Dermis microvascular lymphatic vessel endothelial cell (primary cell): ENCODE data around the gene HM13. TPM values are rescaled to one million over a fixed set of nuclear protein-coding genes. Genes with fewer than 3 reads are reported as not detected.
A peak's percentile ranks its signal among the peaks of the same experiment; 100 is the strongest.
"Not testable (repeated sequence)": the region's sequence is repeated elsewhere in the genome, so short reads cannot be mapped to it uniquely, and the experiment has no call there.

Experiments used
- DNase-seq, 2 donors: peaks; one replicate each; pipeline versions ENCODE4 v3.0.0 to v3.0.0-alpha.2; 2010; ENCODE audit warnings: low read depth in 2 of 2
- total RNA-seq: library from RNA; depleted of rRNA; stranded (reverse); fragments of >200 nt; gene quantifications from 2 replicates; pipeline ENCODE4 v1.2.1, GENCODE V29; 2014

Gene HM13
- total RNA-seq, 1 donor from 2014 or later: 31.1 TPM

DNA sequence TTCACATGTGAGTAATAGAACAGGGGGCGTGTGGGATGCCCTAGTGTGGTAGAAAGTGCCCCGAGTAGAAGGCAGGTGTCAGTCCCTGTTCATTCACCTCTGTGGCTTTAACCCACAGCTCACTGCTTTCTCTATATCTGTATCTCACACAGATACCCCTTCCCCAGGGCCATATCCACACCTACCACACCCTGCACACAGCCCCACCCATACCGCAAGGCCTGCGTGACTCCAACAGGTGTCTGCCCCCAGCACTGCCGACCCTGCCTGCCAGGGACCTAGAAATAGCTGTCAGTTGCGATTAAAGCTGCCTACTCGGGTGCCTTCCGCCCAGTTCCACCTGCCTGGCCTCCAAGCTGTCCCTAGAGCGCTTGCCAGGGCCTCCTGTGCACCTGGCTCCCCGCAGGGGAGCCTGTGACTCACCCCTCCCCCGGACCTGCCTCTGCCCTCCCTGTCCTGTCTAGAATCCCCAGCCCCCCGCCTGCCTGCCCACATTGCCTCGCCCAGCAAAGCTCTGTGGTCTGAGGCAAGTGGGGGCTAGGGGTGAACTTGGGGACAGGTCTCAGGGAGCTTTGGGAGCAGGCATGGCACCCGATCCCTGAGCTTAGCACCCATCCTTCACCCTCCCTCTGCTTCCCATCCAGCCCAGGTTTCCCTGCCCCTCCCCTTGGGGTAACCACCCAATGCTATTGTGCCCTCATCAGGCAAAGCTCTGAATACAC, 52.6 kb downstream of the HM13 start:
- no peak for DNase-seq

DNA sequence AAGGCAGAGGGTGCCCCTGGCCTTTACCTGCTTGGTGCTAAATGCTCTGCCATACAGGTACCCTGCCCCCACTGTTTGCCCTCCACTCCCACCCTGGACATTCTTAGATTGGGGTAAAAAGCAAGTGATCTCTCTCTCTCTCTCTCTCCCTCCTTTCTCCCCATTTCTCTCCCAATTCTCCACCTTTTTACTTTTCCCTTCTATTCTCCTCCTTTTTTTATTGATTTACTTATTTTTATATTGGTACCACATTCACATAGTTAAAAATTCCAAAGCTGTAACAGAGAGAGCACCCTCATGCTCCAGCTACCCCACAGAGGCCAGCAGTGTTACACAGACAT, 53.1 kb downstream of the HM13 start:
- no peak for DNase-seq

DNA sequence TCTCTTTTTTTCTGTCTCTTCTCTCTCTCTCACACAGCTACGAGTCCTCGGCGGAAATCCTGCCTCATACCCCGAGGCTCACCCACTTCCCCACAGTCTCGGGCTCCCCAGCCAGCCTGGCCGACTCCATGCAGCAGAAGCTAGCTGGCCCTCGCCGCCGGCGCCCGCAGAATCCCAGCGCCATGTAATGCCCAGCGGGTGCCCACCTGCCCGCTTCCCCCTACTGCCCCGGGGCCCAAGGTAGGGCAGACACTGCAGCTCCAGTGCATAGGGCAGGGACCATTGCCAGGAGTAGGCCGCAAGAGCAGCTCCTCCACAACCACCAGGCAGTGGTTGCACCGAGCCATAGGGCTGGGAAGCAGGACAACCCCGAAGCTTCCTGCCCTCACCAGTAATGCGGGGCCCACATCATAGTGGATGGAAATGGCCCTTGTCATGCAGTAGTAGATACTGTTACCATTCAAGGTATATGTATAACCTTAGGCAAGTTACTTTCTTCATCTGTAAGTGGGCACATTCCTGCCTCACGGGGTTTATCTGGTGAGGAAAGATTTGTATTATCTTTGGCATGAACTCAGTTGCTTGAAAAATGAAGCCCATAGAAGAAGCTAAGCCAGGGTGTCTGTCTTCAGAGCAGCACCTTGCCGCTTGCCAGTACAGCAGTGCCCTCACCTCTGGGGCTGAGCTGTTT, 53.9 kb downstream of the HM13 start:
- DNase-seq: no peak

DNA sequence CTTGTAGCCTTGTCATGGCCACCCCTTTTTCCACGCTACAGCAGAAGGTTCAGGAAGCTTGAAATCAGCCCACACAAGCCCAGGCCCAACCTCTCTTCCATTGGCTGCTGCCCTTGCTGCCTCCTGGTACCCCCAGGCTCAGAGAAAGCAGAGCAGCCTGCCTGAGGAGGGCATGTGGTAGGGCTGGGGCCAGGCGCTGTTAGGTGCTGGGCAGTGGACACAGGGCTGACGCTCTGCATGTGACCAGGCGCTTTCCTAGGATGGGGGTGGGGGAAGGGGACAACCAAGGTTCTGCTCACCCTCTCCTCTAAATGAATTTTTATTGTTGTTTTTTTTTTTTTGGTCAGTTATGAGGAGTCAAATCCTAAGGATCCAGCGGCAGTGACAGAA, 54.5 kb downstream of the HM13 start:
- DNase-seq: no peak

DNA sequence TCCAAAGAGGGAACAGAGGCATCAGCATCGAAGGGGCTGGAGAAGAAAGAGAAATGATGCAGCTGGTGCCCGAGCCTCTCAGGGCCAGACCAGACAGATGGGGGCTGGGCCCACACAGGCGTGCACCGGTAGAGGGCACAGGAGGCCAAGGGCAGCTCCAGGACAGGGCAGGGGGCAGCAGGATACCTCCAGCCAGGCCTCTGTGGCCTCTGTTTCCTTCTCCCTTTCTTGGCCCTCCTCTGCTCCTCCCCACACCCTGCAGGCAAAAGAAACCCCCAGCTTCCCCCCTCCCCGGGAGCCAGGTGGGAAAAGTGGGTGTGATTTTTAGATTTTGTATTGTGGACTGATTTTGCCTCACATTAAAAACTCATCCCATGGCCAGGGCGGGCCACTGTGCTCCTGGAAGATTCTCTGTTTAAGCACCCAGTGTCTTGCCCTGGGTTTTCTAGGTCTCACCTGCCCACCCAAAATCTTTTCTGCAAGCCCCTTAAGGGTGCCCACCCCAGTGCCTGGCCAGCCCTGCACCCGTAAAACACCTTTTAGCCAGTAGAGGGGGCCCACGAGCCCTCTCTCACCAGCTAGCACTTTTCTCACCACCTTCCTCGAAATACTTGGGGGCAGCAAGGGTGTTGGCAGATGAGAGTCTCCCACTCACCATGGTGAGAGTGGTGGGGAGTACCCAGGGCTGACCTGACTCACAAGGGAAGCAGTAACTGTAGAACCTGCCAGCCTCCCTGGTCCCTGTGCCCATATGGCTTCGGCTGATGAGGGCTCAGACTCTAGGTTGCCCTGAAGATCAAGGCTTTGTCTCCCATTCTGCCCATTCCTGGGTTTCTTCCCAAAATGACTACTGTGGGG, 55.1 kb downstream of the HM13 start:
- DNase-seq: peak in 1 of 2 donors; percentile 58

DNA sequence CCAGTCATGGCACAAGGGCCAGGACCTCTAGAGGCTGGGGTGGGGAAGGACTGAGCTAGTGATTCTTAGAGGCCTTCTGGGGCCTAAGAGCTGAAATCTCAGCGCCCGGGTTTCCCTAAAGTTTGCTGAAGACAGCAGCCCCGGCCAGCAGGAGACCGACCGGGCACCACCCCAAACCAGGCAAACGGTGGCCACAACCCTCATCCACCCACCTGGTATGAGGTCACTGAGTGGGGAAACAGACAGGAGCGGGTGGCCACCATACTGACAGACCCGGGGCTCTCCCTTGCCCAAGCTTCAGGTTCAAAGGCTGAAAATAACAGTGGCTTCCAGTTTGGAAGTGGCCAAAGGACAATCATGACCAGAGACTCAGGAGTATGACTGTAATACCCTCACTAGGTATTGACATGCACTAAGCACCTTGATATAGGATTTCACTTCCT, 55.8 kb downstream of the HM13 start:
- no peak for DNase-seq

DNA sequence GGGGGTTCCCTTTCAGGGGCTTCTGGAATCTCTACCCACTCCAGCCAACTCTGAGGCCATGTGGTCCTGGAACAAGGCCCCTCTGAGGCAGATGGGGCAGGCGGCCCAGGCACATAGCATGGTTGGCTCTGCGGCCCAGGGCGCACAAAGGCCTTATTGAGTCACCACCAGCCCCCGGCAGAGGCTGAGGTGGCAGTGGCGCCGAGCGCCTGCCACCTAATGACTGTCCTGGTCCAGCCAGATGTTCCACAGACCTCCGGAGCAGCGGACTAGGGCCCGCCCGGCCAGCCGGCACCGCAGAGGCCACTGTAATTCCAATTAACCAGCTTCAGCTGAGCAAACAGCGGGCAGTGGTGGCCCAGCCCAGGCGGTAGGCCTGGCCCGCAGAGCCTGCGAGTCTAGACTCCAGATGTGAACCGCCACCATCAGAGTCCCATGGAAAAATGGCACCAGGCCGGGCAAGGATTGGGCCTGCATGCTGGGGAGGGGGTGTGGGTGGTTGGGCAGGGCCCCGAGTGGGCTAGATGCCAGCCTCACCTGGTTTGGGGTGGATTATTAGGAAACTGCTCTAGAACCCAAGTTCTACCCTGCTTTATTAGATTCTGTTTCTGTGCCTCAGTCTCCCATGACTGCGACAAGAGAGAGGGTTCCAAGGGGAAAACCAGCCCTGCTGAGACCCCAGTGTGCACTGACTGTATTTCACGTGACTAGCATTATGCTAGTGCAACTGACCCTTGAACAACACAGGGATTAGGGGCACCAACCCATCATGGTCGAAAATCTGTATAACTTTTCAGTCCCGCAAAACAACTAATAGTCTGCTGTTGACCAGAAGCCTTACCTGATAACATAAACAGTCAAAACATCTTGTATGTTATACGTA, 56.7 kb downstream of the HM13 start:
- peak in 1 of 2 donors; percentile 52 for DNase-seq

DNA sequence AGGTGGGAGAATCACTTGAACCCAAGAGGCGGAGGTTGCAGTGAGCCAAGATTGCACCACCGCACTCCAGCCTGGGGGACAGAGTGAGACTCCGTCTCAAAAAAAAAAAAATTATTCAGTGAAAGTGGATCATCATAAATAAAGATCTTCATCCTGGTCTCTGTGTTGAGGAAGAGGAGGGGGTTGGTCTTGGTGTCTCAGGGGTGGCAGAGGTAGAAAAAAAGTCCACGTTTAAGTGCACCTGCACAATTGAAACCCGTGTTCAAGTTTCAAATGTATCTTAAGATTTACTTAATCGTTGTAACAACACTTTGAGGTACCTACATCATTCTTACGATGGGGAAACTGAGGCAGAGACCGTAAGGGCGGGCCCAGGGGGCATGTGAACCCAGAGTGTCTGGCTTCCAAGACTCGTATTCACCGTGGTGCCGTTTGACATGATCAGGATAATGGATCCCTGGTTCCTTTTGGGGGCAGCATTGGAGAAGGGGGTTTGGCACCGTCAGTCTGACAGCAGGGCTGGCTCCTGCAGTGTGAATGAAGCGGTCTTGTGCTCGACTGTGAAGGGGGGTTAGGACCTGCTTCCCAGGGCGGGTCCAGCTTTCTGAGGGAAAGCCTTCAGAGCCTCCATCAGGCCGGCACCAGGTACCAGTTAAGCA, 57.9 kb downstream of the HM13 start:
- no peak for DNase-seq

DNA sequence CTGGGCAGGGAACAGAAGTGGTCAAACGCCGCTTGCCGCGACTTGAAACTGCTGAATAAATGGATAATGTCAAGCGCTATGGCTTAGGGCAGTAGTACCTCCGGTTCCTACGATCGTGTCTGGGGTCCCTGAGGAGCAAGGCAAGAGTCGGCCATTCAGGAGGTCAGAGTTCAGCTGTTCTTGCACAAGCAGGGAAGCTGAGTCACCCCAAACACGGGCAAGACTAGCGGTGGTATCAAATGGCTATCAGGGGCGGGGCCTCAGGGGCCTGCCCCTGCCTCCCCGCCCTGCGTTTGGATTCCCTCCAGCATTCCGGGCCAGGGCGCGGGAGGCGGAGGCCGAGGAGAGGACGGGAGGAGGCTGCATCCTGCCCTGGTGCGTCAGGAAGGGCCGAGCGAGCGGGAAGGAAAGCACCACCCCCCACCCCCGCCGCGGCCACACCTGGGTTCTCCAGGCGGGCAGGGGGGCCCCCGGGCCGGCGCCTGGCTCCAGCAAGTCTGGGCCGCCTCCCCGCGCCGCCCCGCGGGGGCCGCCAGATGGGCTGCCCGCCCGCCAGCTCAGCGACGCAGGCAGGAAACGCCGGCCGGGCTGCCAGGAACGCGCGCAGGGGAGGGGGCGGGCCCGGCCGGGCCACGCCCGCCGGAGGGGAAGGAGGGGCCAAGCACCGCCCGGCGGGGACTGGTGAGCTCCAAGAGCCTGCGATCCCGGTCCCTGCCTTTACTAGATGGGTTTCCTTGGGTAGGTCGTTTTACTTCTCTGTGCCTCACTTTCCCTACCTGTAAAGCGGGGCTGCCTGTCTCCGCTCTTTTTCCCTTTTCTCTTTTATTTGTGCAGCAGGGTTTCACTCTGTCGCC, 58.7 kb downstream of the HM13 start:
- DNase-seq: peak; percentile 94 to 99

DNA sequence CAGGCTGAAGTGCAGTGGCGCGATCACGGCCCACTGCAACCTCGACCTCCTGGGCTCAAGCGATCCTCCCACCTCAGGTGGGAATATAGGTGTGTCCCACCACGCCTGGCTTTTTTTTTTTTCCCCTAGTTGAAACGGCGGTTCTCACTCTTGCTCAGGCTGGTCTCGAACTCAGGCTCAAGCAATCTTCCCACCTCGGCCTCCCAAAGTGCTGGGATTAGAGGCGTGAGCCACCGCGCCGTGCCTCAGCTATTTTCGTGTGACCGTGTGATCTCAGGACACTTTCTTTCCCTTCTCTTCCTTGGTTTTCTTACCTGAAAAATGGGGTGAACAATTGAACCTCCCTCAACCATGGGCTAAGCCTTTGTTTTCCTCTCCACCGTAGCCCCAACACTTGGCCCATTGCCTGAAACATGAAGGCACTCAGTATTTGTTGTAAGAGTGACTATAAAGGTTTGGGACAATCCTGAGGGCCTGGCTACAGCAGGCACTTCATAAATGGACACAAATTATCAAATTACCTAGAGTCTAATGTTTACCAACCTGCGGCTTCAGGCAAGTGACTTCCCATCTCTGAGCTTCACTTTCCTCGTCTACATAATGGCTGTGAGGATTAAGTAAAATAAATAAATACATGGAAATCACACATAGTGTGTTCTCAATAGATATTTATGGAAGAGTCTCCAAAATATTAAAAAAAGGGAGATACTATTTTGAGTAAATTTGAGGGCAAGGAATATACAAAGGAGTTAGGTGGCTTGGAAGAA, 59.5 kb downstream of the HM13 start:
- no peak for DNase-seq

DNA sequence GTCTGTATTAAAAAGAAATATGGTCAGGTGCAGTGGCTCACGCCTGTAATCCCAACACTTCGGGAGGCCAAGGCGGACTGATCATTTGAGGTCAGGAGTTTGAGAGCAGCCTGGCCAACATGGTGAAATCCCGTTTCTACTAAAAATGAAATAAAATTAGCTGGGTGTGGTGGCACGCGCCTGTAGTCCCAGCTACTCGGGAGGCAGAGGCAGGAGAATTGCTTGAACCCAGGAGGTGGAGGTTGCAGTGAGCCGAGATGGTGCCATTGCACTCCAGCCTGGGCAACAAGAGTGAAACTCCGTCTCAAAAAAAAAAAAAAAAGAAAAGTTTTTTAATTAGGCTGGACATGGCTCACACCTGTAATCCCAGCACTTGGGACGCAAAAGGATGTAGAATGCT, 60.7 kb downstream of the HM13 start:
- not testable (repeated sequence) for DNase-seq

DNA sequence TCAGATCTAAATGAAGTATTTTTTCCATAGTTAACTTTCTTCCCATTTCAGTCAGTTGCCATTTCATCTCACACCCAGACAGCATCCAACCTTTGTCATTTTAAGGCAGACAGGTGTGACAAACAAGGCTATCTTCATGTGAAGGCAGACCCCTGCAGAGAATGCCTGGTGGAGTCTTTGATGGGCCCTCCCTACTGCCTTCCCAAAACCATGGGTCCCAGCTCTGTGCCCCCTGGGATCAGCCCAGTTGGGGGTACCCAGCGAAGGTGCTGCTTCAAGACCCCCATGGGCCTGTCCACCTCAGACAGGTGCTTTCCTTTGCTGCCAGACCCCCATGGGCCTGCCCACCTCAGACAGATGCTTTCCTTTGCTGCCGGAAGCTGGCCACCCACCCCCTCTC, 62.5 kb downstream of the HM13 start:
- no peak for DNase-seq

DNA sequence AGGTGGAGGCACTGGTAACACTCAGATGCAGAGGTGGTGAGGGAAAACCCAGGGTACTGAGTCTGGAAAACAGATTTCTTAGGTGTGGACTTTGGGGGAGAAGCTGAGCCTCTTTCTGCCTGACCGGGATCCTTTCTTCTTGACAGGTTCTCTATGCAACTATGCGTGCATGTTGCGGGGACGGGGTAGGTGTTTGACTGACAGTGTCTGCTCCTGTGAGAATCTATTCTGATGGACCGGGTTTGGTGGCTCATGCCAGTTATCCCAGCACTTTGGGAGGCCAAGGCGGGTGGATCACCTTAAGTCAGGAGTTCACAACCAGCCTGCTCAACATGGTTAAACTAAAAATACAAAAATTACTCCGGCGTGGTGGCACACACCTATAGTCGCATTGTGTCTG, 63.0 kb downstream of the HM13 start:
- DNase-seq: no peak

DNA sequence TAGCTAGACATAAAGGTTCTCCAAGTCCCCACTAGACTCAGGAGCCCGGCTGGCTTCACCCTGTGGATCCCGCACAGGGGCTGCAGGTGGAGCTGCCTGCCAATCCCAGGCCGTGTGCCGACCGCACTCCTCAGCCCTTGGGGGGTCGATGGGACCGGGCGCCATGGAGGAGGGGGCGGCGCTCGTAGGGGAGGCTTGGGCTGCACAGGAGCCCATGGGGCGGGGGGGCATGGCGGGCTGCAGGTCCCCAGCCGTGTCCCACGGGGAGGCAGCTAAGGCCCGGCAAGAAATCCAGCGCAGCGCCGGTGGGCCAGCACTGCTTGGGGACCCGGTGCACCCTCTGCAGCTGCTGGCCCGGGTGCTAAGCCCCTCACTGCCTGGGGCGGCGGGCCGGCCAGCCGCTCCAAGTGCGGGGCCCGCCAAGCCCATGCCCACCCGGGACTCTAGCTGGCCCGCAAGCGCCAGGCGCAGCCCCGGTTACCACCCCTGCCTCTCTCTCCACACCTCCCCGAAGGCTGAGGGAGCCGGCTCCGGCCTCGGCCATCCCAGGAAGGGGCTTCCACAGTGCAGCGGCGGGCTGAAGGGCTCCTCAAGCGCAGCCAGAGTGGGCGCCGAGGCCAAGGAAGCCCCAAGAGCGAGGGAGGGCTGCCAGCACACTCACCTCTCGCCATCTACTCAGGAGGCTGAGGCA, 64.4 kb downstream of the HM13 start:
- no peak for DNase-seq

DNA sequence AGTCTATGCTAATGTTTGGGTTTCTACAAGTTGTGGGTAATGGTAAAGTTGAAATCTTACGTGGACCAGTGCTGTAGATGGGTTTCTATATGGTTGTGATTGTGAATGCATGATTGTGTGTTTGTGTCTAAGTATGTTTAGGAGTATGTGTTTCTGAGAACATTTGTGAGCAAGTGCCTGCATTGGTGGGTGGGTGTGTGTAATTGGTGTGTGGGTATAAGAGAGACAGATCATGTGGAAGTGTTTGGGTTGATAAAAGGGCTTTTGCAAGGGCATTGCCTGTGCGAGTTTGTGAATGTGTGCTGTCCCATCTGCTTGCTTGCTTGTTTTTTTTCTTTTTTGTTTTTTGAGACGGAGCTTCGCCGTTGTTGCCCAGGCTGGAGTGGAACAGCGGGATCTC, 65.0 kb downstream of the HM13 start:
- no peak for DNase-seq

DNA sequence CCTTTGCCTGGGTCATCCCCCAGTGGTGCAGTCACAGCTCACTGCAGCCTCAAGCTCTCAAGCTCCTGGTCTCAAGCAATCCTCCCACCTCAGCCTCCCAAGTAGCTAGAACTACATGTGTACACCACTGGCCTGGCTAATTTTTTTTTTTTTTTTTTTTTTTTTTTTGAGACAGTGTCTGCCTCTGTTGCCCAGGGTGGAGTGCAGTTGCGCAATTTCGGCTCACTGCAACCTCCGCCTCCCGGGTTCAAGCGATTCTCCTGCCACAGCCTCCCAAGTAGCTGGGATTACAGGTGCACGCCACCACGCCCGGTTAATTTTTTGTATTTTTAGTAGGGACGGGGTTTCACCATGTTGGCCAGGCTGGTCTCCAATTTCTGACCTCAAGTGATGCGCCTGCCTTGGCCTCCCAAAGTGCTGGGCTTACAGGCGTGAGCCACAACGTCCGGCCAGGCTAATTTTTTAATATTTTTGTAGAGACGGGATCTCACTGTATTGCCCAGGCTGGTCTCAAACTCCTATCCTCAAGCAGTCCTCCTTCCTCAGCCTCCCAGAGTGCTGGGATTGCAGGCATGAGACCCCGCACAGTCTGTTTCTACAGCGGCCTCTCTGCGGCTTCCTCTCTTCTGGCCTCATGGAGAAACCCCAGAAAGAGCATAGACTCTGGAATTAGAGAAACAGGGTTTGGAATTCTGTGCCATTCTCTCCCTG, 65.9 kb downstream of the HM13 start:
- not testable (repeated sequence) for DNase-seq

DNA sequence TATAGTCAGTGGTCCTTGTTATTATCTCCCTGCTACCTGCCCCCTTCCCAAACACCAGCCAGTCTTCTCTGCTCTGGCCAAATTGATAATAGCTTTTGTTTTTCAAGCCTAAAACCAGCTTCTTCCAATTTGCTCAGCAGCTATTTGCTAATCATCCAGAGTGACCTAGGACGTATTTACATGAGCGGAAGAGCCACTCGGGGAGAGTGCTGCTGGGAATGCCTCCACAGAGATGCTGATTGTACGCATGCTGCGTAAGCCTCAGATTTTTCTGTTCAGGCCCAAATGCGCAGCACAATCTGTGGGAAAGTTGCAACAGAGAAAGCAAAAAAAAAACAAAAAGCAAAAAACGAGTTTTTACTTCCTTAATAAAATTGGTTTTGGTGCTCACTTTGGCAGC, 66.5 kb downstream of the HM13 start:
- DNase-seq: no peak

DNA sequence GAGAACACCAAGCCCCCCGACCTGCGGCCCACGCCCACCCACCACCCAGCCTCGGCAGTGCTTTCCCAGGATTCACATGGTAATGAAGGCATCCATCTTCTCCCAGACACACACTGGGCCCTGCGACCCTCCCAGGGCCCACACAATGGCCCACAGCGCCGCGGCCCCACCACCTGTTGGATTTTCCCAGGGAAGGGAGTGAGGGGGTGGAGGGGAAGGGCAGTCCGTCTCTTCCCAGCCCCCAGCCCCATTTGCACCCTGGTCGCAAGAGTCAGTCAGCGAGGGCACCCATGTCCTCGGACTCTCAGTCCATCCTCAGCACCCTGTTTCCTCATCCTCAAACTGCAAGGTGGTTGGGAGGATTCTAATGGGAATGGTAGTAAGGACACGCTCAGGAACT, 67.1 kb downstream of the HM13 start:
- no peak for DNase-seq
